Kidney (tissue), 14 donors: Measurements from ENCODE around the gene HSFX3. TPM values are rescaled to one million over a fixed set of nuclear protein-coding genes. Genes with fewer than 3 reads are reported as not detected.

Experiments
- DNase-seq, 5 donors: peaks; one replicate each; pipeline ENCODE4 v3.0.0-alpha.2; 2013 to 2020
- FAIRE-seq: peaks from 2 replicates; lab custom pipeline; 2012; peaks lifted over from hg19 to GRCh38; lab: Jason Lieb, UNC
- H3K27ac ChIP-seq, 2 donors: one replicate each; pipeline ENCODE4 v1.7.0; 2013; ENCODE audit warnings: low read depth in 2 of 2, low read length in 2 of 2, inconsistent platforms in 1 of 2
- H3K27me3 ChIP-seq: one replicate; pipeline ENCODE4 v1.7.1; 2013; ENCODE audit warnings: low read length, inconsistent platforms; ENCODE audit not compliant: control insufficient read depth, insufficient read depth
- H3K36me3 ChIP-seq, 3 donors: one replicate each; pipeline versions ENCODE4 v1.7.0 to v1.7.1; 2013; ENCODE audit warnings: low read length in 3 of 3, control low read depth in 1 of 3, inconsistent platforms in 1 of 3; ENCODE audit not compliant: insufficient read depth in 3 of 3, control insufficient read depth in 2 of 3
- H3K4me1 ChIP-seq, 3 donors: one replicate each; pipeline versions ENCODE4 v1.7.0 to v1.7.1; 2013; ENCODE audit warnings: low read length in 3 of 3, inconsistent platforms in 1 of 3, low read depth in 1 of 3; ENCODE audit not compliant: control insufficient read depth in 2 of 3, insufficient read depth in 2 of 3
- H3K4me3 ChIP-seq, 3 donors: one replicate each; pipeline versions ENCODE4 v1.7.0 to v1.8.1; 2013; ENCODE audit warnings: low read length in 3 of 3, control low read depth in 1 of 3, inconsistent platforms in 1 of 3
- H3K9ac ChIP-seq, 3 donors: one replicate each; pipeline versions ENCODE4 v1.7.0 to v1.7.1; 2013; ENCODE audit warnings: low read length in 3 of 3, control low read depth in 1 of 3, inconsistent platforms in 1 of 3
- H3K9me3 ChIP-seq, 3 donors: one replicate each; pipeline versions ENCODE4 v1.7.0 to v1.7.1; 2013; ENCODE audit warnings: low read length in 3 of 3, control low read depth in 1 of 3, inconsistent platforms in 1 of 3; ENCODE audit not compliant: control insufficient read depth in 2 of 3, insufficient read depth in 1 of 3
- intact Hi-C: fragments of 100-400 bp; cut with DNase I; formaldehyde crosslinking; loops from one replicate; pipeline ENCODE4 v1.11.1; 2022
- polyA plus RNA-seq: library from polyadenylated mRNA; stranded (reverse); fragments of 350-450 nt; fragmentation: Illumina TruSeq; extraction: RNeasy Lipid Tissue Mini Kit (QIAGEN cat#74804); gene quantifications from one replicate; pipeline ENCODE4 v1.2.3, GENCODE V29; 2014; ENCODE audit warnings: low read depth, low replicate concordance; ENCODE audit not compliant: insufficient read depth
- total RNA-seq: library from RNA; stranded (reverse); fragmentation: NEBNext Ultra II Directional; extraction: Animal tissue kit (Norgen Biotek cat#: 25700); gene quantifications from one replicate; pipeline ENCODE4 v1.2.1, GENCODE V29; 2021
- TF ChIP-seq, protein P1 (sequence below): IDR thresholded peaks from 3 replicates; pipeline ENCODE4 v1.5.1; 2012; ENCODE audit warnings: mild to moderate bottlenecking, moderate library complexity, borderline replicate concordance; ENCODE audit not compliant: insufficient read depth; ENCODE audit errors: extremely low read depth
- donor health status: control.
- donor health status: control.
- donor health status: control.
- donor health status: control.
- donor health status: control.
- donor health status: DM: yes; HTN: yes; CAD: no.
- donor health status: Normal renal cell carcinoma (clear cell type).

HSFX3 gene
- total and polyA plus RNA-seq, 2 donors from 2014 or later = not detected

DNA sequence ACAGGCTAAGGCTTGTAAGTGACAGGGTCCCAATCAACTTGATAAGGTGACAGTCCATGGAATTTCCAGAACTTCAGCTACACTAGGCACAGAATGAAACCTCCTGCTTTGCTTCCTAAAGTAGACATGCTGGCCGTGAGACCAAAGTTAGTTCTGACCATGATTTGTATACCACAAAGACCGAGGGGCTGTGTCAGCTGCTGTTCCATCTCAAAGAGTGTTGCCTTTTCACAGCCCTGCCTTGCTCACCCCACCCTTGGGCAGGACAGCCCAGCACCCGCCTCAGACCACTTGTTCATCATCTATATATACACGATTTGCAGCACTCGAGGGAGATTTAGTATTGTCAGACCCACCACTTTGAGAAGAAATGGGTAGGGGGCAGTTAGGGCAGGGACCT lies 50.0 kb downstream of the HSFX3 start:
- H3K27me3 ChIP-seq = no peaks in the 10 kb centered on the region
- intact Hi-C loops = no loop called here

DNA sequence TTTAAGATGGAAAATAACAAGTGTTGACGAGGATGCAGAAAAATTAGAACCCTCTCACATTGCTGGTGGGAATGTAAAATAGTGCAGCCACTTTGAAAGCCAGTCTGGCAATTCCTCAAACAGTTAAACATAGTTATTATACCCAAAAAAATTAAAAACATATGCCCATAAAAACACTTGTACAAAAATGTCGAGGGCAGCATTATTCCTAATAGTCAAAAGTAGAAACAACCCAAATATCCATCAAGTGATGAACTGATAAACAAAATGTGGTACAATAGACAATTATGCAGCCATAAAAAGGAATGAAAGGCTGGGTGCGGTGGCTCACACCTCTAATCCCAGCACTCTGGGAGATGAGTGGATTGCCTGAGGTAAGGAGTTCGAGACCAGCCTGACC lies 51.0 kb downstream of the HSFX3 start:
- DNase-seq (no peak), FAIRE-seq (no peak)
- peaks cover 2 to 56% (median 19%) of the 10 kb centered on the region in 3 donors for H3K36me3 ChIP-seq
- intact Hi-C loops = no loop called here
- no peak overlapping the region for H3K4me3 ChIP-seq
- H3K9ac ChIP-seq = no peak overlapping the region
- no peak overlapping the region for H3K27ac ChIP-seq
- TF ChIP-seq, protein P1, sequence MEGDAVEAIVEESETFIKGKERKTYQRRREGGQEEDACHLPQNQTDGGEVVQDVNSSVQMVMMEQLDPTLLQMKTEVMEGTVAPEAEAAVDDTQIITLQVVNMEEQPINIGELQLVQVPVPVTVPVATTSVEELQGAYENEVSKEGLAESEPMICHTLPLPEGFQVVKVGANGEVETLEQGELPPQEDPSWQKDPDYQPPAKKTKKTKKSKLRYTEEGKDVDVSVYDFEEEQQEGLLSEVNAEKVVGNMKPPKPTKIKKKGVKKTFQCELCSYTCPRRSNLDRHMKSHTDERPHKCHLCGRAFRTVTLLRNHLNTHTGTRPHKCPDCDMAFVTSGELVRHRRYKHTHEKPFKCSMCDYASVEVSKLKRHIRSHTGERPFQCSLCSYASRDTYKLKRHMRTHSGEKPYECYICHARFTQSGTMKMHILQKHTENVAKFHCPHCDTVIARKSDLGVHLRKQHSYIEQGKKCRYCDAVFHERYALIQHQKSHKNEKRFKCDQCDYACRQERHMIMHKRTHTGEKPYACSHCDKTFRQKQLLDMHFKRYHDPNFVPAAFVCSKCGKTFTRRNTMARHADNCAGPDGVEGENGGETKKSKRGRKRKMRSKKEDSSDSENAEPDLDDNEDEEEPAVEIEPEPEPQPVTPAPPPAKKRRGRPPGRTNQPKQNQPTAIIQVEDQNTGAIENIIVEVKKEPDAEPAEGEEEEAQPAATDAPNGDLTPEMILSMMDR = no peak
- H3K4me1 ChIP-seq = no peaks in the 10 kb centered on the region
- no peaks in the 10 kb centered on the region for H3K9me3 ChIP-seq
- H3K27me3 ChIP-seq = no peaks in the 10 kb centered on the region

More for the DNA sequence above, 50.0 kb downstream of the HSFX3 start:
- peaks cover 2 to 49% (median 18%) of the 10 kb centered on the region in 3 donors for H3K36me3 ChIP-seq
- FAIRE-seq (no peak), DNase-seq (no peak)
- H3K9ac ChIP-seq = no peak overlapping the region
- TF ChIP-seq, protein P1 = no peak
- H3K9me3 ChIP-seq = no peaks in the 10 kb centered on the region
- H3K4me3 ChIP-seq = no peak overlapping the region
- peaks cover 0 to 4% (median 0%) of the 10 kb centered on the region in 3 donors for H3K4me1 ChIP-seq
- H3K27ac ChIP-seq = no peak overlapping the region

Other genes with a start within 250 kb of the HSFX3 start
- 85.8 TPM for gene IDS, start 44.6 kb downstream of the HSFX3 start, total RNA-seq
- 19.6 TPM for gene IDS, start 44.6 kb downstream of the HSFX3 start, polyA plus RNA-seq
- 20.2 TPM for gene EOLA1, start 8.9 kb downstream of the HSFX3 start, total RNA-seq
- 39.0 TPM for gene EOLA1, start 8.9 kb downstream of the HSFX3 start, polyA plus RNA-seq
- not detected for gene MAGEA9B, start 37.5 kb upstream of the HSFX3 start, total RNA-seq
- not detected for gene MAGEA9B, start 37.5 kb upstream of the HSFX3 start, polyA plus RNA-seq
- gene HSFX2, start 45.4 kb upstream of the HSFX3 start, total RNA-seq = 0.79 TPM
- gene HSFX2, start 45.4 kb upstream of the HSFX3 start, polyA plus RNA-seq = 0.97 TPM
- 21.0 TPM for gene TMEM185A, start 81.9 kb upstream of the HSFX3 start, total RNA-seq
- gene TMEM185A, start 81.9 kb upstream of the HSFX3 start, polyA plus RNA-seq = 18.6 TPM
- gene MAGEA11, start 162.1 kb upstream of the HSFX3 start, total RNA-seq = not detected
- gene MAGEA11, start 162.1 kb upstream of the HSFX3 start, polyA plus RNA-seq = not detected
- 0.98 TPM for gene HSFX1, start 224.1 kb upstream of the HSFX3 start, total RNA-seq
- not detected for gene HSFX1, start 224.1 kb upstream of the HSFX3 start, polyA plus RNA-seq
- gene MAGEA9, start 232.0 kb upstream of the HSFX3 start, total RNA-seq = not detected
- gene MAGEA9, start 232.0 kb upstream of the HSFX3 start, polyA plus RNA-seq = not detected